GM21423 (cell line): ENCODE results near the gene PPM1D.
"Not testable (repeated sequence)": the region's sequence is repeated elsewhere in the genome, so short reads cannot be mapped to it uniquely, and the experiment has no call there.

Experiments
- ATAC-seq: cut with Tn5 transposase; IDR thresholded peaks from one replicate; pipeline ENCODE4 v1.9.1; 2021; ENCODE audit warnings: mild to moderate bottlenecking, moderate library complexity; ENCODE audit not compliant: unreplicated experiment

PPM1D gene

DNA sequence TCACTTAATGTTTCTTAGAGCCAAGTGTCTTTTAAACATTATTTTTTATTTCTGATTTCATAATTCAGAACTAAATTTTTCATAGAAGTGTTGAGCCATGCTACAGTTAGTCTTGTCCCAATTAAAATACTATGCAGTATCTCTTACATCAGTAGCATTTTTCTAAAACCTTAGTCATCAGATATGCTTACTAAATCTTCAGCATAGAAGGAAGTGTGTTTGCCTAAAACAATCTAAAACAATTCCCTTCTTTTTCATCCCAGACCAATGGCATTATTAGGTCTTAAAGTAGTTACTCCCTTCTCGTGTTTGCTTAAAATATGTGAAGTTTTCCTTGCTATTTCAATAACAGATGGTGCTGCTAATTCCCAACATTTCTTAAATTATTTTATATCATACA lies 64.0 kb downstream of the PPM1D start:
- ATAC-seq: no peak

- ATAC-seq: no peak
These were observed 65.6 kb downstream of the PPM1D start for GRCh38 chr17:60665602-60666001.

DNA sequence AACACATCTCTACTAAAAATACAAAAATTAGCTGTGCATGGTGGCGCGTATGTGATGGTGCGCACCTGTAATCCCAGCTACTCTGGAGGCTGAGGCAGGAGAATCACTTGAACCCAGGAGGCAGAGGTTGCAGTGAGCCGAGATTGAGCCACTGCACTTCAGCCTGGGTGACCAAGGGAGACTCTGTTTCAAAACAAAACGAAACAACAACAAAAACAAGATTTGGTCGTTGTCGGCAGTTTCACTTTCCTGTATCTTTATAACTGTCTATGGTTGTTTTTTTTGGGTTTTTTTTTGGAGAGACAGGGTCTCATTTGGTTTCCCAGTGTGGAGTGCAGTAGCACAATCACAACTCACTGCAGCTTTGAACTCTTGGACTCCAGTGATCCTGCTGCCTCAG lies 68.7 kb downstream of the PPM1D start:
- not testable (repeated sequence) for ATAC-seq

DNA sequence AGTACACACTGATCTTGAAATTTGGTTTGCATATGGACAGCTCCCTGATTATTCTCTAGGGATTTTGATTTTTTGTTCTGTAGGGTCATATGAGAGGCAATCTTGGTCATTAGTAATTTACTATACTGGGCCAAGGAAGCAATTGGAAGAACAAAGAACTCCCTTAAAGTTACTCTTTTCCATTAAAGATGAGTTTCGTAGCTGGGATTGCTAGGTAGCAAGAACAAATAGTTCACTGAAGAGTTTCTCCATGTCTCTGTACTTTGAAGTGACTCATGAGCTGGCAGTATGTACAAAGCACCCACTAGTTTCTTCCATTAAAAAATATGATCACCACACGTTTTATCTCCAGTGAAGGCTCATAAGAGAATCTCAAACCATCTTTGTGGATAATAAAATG lies 71.5 kb downstream of the PPM1D start:
- no peak for ATAC-seq

GRCh38 chr17:60674637-60675036 lies 74.6 kb downstream of the PPM1D start:
- not testable (repeated sequence) for ATAC-seq

DNA sequence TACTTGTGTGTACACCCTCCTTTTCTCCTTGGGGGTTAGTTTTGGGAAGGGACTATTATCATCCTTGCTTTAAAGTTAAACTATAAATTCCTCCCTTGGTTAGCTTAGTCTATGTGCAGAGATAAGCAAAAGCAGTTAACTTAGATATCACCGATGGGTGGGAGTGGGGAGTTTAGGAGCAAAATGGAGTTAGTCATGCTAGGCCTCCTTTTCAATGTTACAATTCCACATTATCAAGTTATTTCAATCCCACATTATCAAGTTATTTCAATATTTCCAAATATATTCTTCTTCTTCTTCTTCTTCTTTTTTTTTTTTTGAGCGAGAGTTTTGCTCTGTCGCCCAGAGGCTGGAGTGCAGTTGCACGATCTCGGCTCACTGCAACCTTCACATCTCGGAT lies 76.0 kb downstream of the PPM1D start:
- no peak for ATAC-seq

DNA sequence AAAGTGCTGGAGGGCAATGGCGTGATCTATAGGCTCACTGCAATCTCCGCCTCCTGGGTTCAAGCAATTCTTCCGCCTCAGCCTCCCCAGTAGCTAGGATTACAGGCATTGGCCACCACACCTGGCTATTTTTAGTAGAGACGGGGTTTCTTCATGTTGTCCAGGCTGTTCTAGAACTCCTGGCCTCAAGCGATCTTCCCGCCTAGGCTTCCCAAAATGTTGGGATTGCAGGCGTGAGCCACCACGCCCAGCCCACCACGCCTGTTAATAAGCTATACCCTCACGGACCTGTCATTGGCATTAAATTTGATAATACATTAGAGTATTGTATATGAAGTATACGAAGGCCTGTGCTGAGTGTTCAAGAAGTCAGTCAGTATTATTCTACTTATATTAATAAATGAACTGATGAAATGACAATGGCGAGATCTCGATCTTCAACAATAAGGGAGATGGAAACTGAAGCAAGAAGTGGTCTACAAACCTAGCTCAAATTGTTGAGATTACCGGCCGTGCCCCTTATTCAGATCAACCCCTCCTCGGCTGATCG lies 76.8 kb downstream of the PPM1D start:
- ATAC-seq: no peak

DNA sequence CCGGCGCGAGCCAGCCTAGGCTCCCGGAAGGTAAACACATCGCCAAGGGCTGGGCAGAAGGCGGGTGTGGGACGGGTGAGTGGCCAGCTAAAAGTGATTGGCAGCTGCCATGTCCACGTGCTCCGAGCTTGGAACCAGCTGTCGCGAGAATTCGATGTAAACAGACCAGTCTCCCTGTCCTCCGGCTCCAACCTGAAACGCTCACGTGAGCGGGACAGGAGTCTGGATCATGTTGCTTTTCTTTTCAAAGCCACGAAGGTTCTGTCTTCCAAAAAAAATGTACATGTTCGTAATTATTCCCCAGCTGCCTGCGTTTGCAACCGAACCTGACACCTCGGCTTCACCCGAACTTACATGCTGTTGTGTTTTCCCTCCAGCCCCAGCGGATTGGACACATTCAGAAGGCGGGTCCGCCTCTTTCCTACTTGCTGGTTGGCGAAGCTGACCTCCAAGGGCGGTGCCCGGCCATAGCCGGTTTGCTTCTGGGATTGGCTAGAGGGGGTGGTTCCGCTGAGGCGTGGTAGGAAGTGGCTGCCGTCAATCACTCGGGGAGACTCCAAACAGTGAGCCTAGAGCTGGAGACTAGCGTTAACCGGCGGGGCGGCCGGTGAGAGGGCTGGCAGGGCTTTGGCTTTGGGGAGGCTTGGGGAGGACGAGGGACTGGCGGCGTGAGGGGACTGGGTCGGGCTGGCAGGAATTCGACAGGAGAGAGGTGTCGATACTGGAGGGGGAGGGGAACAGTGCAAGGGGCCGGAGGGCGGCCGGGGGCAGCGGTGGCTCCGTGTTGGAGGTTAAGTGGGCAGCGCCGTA lies 77.5 kb downstream of the PPM1D start, which contains the start of gene BCAS3:
TSS of gene BCAS3 (plus strand) at position 544 of the 810 bp plus-strand sequence.
- ATAC-seq: peak; percentile 96

DNA sequence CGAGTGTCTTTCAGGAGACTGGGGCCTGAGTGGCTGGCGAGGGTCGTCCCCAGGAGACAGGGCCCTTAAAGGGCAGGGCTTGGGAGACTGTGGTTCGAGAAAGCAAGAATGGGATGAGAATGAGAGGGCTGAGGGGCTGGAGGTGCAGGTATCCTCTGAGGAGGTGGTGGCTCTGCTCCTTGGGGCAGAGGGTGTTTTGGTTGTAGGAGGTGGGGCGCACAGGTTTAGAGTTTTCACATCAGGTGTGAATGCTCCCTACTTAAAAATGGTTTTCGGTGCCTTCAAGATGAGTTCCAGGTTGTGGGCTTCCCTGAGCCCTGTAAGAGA lies 78.1 kb downstream of the PPM1D start:
- no peak for ATAC-seq

DNA sequence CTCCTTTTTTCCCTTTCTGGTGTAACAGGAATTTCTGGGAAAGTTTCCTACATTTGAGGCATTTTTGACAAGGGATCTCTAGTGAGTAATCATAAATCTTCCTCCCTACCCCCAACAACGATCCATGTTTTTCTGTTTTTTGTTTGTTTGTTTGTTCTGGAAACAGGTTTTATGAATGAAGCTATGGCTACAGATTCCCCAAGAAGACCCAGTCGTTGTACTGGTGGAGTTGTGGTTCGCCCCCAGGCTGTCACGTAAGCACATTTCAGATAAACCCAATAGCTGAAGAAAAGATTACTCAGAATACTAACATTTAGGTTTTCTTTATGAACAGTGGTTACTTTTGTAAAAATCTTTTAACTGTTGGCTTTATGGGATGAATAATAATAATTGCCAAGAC lies 79.3 kb downstream of the PPM1D start:
- ATAC-seq: no peak

GRCh38 chr17:60680754-60681153 lies 80.8 kb downstream of the PPM1D start:
- no peak for ATAC-seq

GRCh38 chr17:60685437-60685836 lies 85.4 kb downstream of the PPM1D start:
- no peak for ATAC-seq

DNA sequence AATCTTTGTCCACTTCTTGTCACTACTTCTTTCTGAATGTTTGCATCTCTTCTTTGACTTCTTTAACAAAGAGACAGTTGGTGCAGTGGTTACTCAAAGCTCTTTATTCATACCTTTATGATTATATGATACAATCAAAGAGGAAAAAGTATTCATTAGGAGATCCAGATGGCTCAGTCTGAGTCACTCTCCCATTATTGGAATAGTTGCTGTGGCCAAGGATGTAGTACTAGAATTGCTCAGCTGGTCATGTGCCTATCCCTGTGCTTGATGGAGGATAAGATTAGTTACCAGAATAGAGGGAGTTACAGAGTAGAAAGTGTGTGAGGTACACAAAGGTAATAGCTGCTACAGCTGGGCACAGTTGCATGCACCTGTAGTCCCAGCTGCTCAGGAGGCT lies 96.0 kb downstream of the PPM1D start:
- ATAC-seq: no peak

GRCh38 chr17:60699090-60699489 lies 99.1 kb downstream of the PPM1D start:
- no peak for ATAC-seq

- no peak for ATAC-seq
These were observed 104.2 kb downstream of the PPM1D start for GRCh38 chr17:60704170-60704569.

DNA sequence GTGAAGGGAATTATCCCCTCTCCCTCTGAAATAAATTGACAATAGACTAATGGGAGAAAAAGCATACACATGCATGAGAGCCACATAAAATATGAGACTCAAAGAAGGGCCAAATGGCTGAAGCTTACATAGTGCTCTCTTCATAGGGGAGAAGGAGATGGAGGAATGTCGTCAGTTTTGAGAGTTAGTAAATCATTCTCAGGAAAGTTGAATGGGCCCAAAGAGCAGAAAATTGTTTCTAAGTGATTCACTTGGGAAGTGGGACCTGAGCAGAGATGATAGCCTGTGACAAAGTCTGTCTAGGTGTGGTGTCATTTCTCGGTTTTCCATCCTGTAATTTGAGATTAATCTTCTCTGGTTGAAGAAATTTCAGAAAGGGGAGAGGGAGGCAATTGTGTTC lies 112.7 kb downstream of the PPM1D start:
- ATAC-seq: no peak

GRCh38 chr17:60713608-60714007 lies 113.6 kb downstream of the PPM1D start:
- ATAC-seq: no peak
